Thyroid gland (tissue), 4 donors: Measurements from ENCODE around the gene TTC38.

Experiments used
- POLR2A ChIP-seq, 2 donors: fragments of 450-650 bp; IDR thresholded peaks; one replicate each; pipeline ENCODE4 v1.6.1; 2017; ENCODE audit warnings: antibody characterized with exemption in 2 of 2, mild to moderate bottlenecking in 2 of 2, moderate library complexity in 1 of 2
- TF ChIP-seq, protein P1 (sequence below), 6 experiments: fragments of 200-600 bp in 3 of 6; fragments of 450-650 bp in 3 of 6; sonication (generic) in 3 of 6; IDR thresholded peaks; one replicate each; pipeline ENCODE4 v1.5.1; 2016 to 2019; ENCODE audit warnings: antibody characterized with exemption in 6 of 6, mild to moderate bottlenecking in 2 of 6, inconsistent platforms in 1 of 6, moderate library complexity in 1 of 6

DNA sequence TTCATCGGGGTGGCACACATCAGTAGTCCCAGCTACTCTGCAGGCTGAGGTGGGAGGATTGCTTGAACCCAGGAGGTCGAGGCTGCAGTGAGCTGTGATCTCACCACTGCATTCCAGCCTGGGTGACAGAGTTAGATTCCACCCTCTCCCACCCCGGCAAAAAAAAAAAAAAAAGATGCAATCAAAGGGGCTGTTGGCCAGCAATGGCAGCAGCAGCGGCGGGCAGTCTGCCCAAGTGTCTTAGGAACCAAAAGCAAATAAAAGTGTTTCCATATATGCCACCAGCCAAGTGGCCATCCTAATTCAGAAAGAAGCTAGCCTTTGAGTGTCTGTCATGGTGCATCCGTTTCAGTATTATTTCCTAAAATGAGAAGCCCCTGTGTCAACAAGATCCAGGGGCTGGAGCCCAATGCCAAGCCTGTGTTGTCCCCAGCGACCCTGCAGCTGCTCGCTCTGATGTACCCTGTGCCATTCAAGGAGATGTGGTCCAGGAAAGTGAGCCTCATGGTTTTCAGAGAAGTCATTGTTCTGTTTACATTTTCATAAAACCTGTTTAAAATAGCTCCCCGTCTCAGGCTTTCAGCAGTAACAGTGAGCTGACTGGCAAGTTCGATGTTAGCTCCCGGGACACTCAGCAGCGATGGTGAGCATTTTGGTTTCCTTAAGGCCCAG is 30.2 kb upstream of the TTC38 start:
- TF ChIP-seq POLR2A (IDR thresholded peaks at IDR 0.05) = no peak
- TF ChIP-seq, protein P1, sequence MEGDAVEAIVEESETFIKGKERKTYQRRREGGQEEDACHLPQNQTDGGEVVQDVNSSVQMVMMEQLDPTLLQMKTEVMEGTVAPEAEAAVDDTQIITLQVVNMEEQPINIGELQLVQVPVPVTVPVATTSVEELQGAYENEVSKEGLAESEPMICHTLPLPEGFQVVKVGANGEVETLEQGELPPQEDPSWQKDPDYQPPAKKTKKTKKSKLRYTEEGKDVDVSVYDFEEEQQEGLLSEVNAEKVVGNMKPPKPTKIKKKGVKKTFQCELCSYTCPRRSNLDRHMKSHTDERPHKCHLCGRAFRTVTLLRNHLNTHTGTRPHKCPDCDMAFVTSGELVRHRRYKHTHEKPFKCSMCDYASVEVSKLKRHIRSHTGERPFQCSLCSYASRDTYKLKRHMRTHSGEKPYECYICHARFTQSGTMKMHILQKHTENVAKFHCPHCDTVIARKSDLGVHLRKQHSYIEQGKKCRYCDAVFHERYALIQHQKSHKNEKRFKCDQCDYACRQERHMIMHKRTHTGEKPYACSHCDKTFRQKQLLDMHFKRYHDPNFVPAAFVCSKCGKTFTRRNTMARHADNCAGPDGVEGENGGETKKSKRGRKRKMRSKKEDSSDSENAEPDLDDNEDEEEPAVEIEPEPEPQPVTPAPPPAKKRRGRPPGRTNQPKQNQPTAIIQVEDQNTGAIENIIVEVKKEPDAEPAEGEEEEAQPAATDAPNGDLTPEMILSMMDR (IDR thresholded peaks at IDR 0.05) = no peak
